SK-N-SH treated with all-trans-retinoic acid at 6 μM for 48 hours (cell line): Measurements from ENCODE around the gene SCARB2.

ENCODE experiments used
- ATAC-seq: fragments of 200-7000 bp; cut with Tn5 transposase; 3 replicates; pipeline ENCODE4 v1.9.1; 2020; ENCODE audit warnings: mild to moderate bottlenecking, moderate library complexity
- ARNTL ChIP-seq: fragments of 450-650 bp; formaldehyde crosslinking; IDR thresholded peaks from 2 replicates; pipeline ENCODE4 v1.5.0; 2020; ENCODE audit warnings: low read depth, mild to moderate bottlenecking, moderate library complexity, borderline replicate concordance
- BACH2 ChIP-seq: fragments of 250-450 bp; sonication (Bioruptor Pico); IDR thresholded peaks from 2 replicates; pipeline ENCODE4 v1.9.0; 2021; ENCODE audit warnings: mild to moderate bottlenecking, borderline replicate concordance
- CSDC2 ChIP-seq: fragments of 250-450 bp; sonication (Bioruptor Pico); IDR thresholded peaks from 2 replicates; pipeline ENCODE4 v1.5.0; 2020; ENCODE audit warnings: mild to moderate bottlenecking, moderate library complexity
- ESRRG ChIP-seq: fragments of 250-450 bp; sonication (Bioruptor Pico); IDR thresholded peaks from 2 replicates; pipeline ENCODE4 v1.6.1; 2021; ENCODE audit warnings: mild to moderate bottlenecking
- GLIS3 ChIP-seq: fragments of 250-450 bp; sonication (Bioruptor Pico); IDR thresholded peaks from 2 replicates; pipeline ENCODE4 v1.5.0; 2020; ENCODE audit warnings: mild to moderate bottlenecking, moderate library complexity
- ISL1 ChIP-seq: fragments of 250-450 bp; sonication (Bioruptor Pico); IDR thresholded peaks from 2 replicates; pipeline ENCODE4 v2.1.2; 2022; ENCODE audit warnings: mild to moderate bottlenecking, moderate library complexity
- OSR1 ChIP-seq: fragments of 250-450 bp; sonication (Bioruptor Pico); IDR thresholded peaks from 2 replicates; pipeline ENCODE4 v1.8.0; 2022; ENCODE audit warnings: moderate library complexity, mild to moderate bottlenecking, inconsistent platforms
- PPARA ChIP-seq: fragments of 250-450 bp; sonication (Bioruptor Pico); IDR thresholded peaks from 2 replicates; pipeline ENCODE4 v1.5.0; 2020; ENCODE audit warnings: mild to moderate bottlenecking, borderline replicate concordance
- RARB ChIP-seq: fragments of 250-450 bp; sonication (Bioruptor Pico); IDR thresholded peaks from 2 replicates; pipeline ENCODE4 v1.8.0; 2021; ENCODE audit warnings: mild to moderate bottlenecking, moderate library complexity
- SNAI2 ChIP-seq: fragments of 250-450 bp; sonication (Bioruptor Pico); IDR thresholded peaks from 2 replicates; pipeline ENCODE4 v1.5.0; 2020; ENCODE audit warnings: mild to moderate bottlenecking, moderate library complexity
- TCF4 ChIP-seq: fragments of 250-450 bp; sonication (Bioruptor Pico); IDR thresholded peaks from 2 replicates; pipeline ENCODE4 v1.8.0; 2021; ENCODE audit warnings: mild to moderate bottlenecking, moderate library complexity, borderline replicate concordance
- TOX ChIP-seq: fragments of 250-450 bp; sonication (Bioruptor Pico); IDR thresholded peaks from 2 replicates; pipeline ENCODE4 v1.8.0; 2021; ENCODE audit warnings: mild to moderate bottlenecking, moderate library complexity, borderline replicate concordance
- ZC3H10 ChIP-seq: fragments of 250-450 bp; sonication (Bioruptor Pico); IDR thresholded peaks from 2 replicates; pipeline ENCODE4 v1.5.1; 2021; ENCODE audit warnings: mild to moderate bottlenecking, moderate library complexity
- ZFP3 ChIP-seq: fragments of 250-450 bp; sonication (Bioruptor Pico); IDR thresholded peaks from 2 replicates; pipeline ENCODE4 v1.5.0; 2020; ENCODE audit warnings: mild to moderate bottlenecking, moderate library complexity
- ZFP30 ChIP-seq: fragments of 450-650 bp; formaldehyde crosslinking; IDR thresholded peaks from 2 replicates; pipeline ENCODE4 v1.5.0; 2022; ENCODE audit warnings: mild to moderate bottlenecking, moderate library complexity
- ZNF565 ChIP-seq: fragments of 450-650 bp; formaldehyde crosslinking; conservative IDR thresholded peaks from 2 replicates; pipeline ENCODE4 v1.5.0; 2020; ENCODE audit warnings: low read depth, mild to moderate bottlenecking, moderate library complexity
- ZNF70 ChIP-seq: fragments of 450-650 bp; formaldehyde crosslinking; IDR thresholded peaks from 2 replicates; pipeline ENCODE4 v1.5.0; 2020; ENCODE audit warnings: mild to moderate bottlenecking, moderate library complexity
- ZNF8 ChIP-seq: fragments of 450-650 bp; formaldehyde crosslinking; IDR thresholded peaks from 2 replicates; pipeline ENCODE4 v1.5.0; 2020; ENCODE audit warnings: mild to moderate bottlenecking, moderate library complexity
- TF ChIP-seq, protein P1 (sequence below): fragments of 250-450 bp; sonication (Bioruptor Pico); IDR thresholded peaks from 2 replicates; pipeline ENCODE4 v1.5.1; 2021; ENCODE audit warnings: mild to moderate bottlenecking, moderate library complexity
- TF ChIP-seq, protein P2 (sequence below): fragments of 250-450 bp; sonication (Bioruptor Pico); IDR thresholded peaks from 2 replicates; pipeline ENCODE4 v1.5.0; 2020; ENCODE audit warnings: mild to moderate bottlenecking, moderate library complexity
- TF ChIP-seq, protein P3 (sequence below): fragments of 250-450 bp; sonication (Bioruptor Pico); IDR thresholded peaks from 2 replicates; pipeline ENCODE4 v1.8.0; 2020; ENCODE audit warnings: mild to moderate bottlenecking, moderate library complexity, borderline replicate concordance
- TF ChIP-seq, protein P4 (sequence below): fragments of 250-450 bp; sonication (Bioruptor Pico); IDR thresholded peaks from 2 replicates; pipeline ENCODE4 v1.5.1; 2020; ENCODE audit warnings: low read depth, mild to moderate bottlenecking, moderate library complexity

SCARB2 gene

DNA sequence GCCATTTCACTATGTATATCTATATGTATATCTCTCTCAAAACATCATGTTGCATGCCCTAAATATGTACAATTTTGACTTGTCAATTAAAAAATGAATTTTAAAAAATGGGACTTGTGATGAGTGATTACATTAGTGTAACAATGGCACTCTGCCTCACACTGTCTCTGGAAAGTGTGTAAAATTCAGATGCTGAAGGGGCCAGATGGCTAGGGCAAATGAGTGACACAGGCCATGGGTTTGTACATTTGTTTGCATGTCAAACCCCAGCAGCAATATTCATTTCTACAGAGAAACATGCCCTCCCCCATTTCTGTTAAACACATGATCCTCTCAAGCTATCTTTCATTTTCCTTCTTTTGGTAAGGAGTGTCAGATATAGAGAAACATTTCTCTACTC is 8.1 kb downstream of the SCARB2 start:
- ATAC-seq, result no peak
- TF ChIP-seq PPARA, result no peak
- no peak for TF ChIP-seq BACH2 (CRISPR knock-in tag)
- TF ChIP-seq GLIS3 (CRISPR knock-in tag), result no peak
- TF ChIP-seq TCF4 (CRISPR knock-in tag), result no peak
- TF ChIP-seq, protein P1, sequence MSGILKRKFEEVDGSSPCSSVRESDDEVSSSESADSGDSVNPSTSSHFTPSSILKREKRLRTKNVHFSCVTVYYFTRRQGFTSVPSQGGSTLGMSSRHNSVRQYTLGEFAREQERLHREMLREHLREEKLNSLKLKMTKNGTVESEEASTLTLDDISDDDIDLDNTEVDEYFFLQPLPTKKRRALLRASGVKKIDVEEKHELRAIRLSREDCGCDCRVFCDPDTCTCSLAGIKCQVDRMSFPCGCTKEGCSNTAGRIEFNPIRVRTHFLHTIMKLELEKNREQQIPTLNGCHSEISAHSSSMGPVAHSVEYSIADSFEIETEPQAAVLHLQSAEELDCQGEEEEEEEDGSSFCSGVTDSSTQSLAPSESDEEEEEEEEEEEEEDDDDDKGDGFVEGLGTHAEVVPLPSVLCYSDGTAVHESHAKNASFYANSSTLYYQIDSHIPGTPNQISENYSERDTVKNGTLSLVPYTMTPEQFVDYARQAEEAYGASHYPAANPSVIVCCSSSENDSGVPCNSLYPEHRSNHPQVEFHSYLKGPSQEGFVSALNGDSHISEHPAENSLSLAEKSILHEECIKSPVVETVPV (CRISPR knock-in tag), result no peak
- no peak for TF ChIP-seq RARB (CRISPR knock-in tag)
- no peak for TF ChIP-seq ESRRG (CRISPR knock-in tag)

DNA sequence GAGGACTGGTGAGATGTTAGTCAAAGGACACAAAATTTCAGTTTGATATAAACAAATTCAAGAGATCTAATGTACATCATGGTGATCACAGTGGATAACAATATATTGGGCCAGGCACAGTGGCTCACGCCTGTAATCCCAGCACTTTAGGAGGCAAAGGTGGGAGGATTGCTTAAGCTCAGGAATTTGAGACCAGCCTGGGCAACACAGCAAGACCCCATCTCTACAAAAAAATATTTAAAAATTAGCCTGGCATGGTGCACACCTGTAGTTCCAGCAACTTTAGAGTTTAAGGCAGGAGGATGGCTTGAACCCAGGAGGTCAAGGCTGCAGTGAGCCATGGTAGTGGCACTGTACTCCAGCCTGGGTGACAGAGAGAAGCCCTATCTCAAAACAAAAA is 8.7 kb downstream of the SCARB2 start:
- TF ChIP-seq OSR1 (CRISPR knock-in tag) (no peak), TCF4 (CRISPR knock-in tag) (no peak), ZFP3 (no peak), ZNF70 (CRISPR knock-in tag) (no peak), TOX (CRISPR knock-in tag) (no peak), CSDC2 (no peak), ZNF8 (CRISPR knock-in tag) (no peak), ZNF565 (CRISPR knock-in tag) (no peak), ESRRG (CRISPR knock-in tag) (no peak), ZC3H10 (no peak), ZFP30 (CRISPR knock-in tag) (no peak)
- TF ChIP-seq, protein P2, sequence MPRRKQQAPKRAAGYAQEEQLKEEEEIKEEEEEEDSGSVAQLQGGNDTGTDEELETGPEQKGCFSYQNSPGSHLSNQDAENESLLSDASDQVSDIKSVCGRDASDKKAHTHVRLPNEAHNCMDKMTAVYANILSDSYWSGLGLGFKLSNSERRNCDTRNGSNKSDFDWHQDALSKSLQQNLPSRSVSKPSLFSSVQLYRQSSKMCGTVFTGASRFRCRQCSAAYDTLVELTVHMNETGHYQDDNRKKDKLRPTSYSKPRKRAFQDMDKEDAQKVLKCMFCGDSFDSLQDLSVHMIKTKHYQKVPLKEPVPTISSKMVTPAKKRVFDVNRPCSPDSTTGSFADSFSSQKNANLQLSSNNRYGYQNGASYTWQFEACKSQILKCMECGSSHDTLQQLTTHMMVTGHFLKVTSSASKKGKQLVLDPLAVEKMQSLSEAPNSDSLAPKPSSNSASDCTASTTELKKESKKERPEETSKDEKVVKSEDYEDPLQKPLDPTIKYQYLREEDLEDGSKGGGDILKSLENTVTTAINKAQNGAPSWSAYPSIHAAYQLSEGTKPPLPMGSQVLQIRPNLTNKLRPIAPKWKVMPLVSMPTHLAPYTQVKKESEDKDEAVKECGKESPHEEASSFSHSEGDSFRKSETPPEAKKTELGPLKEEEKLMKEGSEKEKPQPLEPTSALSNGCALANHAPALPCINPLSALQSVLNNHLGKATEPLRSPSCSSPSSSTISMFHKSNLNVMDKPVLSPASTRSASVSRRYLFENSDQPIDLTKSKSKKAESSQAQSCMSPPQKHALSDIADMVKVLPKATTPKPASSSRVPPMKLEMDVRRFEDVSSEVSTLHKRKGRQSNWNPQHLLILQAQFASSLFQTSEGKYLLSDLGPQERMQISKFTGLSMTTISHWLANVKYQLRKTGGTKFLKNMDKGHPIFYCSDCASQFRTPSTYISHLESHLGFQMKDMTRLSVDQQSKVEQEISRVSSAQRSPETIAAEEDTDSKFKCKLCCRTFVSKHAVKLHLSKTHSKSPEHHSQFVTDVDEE, result no peak
- TF ChIP-seq, protein P3, sequence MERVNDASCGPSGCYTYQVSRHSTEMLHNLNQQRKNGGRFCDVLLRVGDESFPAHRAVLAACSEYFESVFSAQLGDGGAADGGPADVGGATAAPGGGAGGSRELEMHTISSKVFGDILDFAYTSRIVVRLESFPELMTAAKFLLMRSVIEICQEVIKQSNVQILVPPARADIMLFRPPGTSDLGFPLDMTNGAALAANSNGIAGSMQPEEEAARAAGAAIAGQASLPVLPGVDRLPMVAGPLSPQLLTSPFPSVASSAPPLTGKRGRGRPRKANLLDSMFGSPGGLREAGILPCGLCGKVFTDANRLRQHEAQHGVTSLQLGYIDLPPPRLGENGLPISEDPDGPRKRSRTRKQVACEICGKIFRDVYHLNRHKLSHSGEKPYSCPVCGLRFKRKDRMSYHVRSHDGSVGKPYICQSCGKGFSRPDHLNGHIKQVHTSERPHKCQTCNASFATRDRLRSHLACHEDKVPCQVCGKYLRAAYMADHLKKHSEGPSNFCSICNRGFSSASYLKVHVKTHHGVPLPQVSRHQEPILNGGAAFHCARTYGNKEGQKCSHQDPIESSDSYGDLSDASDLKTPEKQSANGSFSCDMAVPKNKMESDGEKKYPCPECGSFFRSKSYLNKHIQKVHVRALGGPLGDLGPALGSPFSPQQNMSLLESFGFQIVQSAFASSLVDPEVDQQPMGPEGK (CRISPR knock-in tag), result no peak
- ATAC-seq, result no peak

DNA sequence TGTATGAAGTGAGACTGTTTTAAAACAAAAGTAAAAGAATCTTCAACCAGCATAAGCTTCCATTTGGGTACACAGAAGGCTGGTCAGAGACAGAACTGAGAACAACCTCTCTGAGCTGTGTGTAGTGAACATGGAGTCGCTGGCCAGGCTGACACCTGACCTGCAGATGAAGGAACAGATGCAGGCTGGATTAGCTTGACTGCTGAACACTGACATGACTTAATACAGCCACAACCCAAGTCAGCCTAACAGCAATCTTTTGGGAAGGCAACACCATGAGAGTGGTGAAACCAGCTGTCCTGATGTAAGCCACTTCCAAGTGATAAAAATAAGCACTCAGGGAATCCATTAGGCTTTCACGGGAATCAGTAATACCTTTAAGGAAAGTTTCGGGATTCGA is 10.1 kb downstream of the SCARB2 start:
- TF ChIP-seq, protein P1 (CRISPR knock-in tag), result no peak
- TF ChIP-seq, all 23 proteins: peak for 0

DNA sequence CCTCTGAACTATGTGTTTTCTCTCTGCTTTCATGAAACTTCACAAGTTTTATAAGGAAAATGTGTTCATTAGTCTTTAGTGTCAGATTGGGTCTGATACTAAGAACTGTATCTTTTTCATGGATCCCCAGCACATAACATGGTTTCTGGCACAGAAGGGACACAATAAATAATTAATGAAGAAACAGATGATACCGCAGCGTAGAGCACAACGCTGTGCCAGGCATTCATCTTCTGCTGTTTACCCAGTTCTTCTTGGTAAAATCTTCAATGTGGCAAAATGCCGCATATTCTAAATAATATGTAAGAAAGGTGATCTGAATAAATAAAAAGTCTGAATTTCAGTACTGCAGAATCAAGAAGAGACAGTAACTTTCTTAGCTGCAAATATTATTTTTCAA is 12.3 kb downstream of the SCARB2 start:
- no peak for ATAC-seq
- TF ChIP-seq ISL1 (CRISPR knock-in tag), result no peak
- no peak for TF ChIP-seq ARNTL
- TF ChIP-seq, protein P4, sequence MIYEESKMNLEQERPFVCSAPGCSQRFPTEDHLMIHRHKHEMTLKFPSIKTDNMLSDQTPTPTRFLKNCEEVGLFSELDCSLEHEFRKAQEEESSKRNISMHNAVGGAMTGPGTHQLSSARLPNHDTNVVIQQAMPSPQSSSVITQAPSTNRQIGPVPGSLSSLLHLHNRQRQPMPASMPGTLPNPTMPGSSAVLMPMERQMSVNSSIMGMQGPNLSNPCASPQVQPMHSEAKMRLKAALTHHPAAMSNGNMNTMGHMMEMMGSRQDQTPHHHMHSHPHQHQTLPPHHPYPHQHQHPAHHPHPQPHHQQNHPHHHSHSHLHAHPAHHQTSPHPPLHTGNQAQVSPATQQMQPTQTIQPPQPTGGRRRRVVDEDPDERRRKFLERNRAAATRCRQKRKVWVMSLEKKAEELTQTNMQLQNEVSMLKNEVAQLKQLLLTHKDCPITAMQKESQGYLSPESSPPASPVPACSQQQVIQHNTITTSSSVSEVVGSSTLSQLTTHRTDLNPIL (CRISPR knock-in tag), result no peak
- no peak for TF ChIP-seq ZFP3
- no peak for TF ChIP-seq TCF4 (CRISPR knock-in tag)
- TF ChIP-seq ZNF565 (CRISPR knock-in tag), result no peak
- no peak for TF ChIP-seq SNAI2 (CRISPR knock-in tag)
- TF ChIP-seq PPARA, result no peak
- TF ChIP-seq GLIS3 (CRISPR knock-in tag), result no peak

More for the DNA sequence above, 10.1 kb downstream of the SCARB2 start:
- ATAC-seq, result no peak
